B cell (primary cell): Measurements from ENCODE around the gene B9D1. TPM values are rescaled to one million over a fixed set of nuclear protein-coding genes. Genes with fewer than 3 reads are reported as not detected.

Experiments
- ATAC-seq: fragments of 200-7000 bp; cut with Tn5 transposase; one replicate; pipeline ENCODE4 v1.10.0; 2021; ENCODE audit warnings: low read depth, mild to moderate bottlenecking, moderate number of reproducible peaks, moderate library complexity
- CTCF ChIA-PET: fragments of 350-600 bp; sonication (Branson Sonifier 250); formaldehyde crosslinking; loops from one replicate; lab custom pipeline; 2021; ENCODE audit warnings: antibody characterized with exemption, inconsistent platforms; lab: Charles Lee
- POLR2A ChIA-PET: fragments of 350-600 bp; sonication (Branson Sonifier 250); formaldehyde crosslinking; loops from one replicate; lab custom pipeline; 2021; ENCODE audit warnings: antibody characterized with exemption; lab: Charles Lee
- DNase-seq: peaks from one replicate; pipeline ENCODE4 v3.0.0; 2013
- H2AFZ ChIP-seq: 2 replicates; pipeline ENCODE4 v1.6.1; 2012; ENCODE audit warnings: mild to moderate bottlenecking, low read depth, low read length; ENCODE audit not compliant: insufficient read depth, poor library complexity, severe bottlenecking
- H3K27ac ChIP-seq, 2 donors: 1 replicate in 1 of 2; 2 replicates in 1 of 2; pipeline ENCODE4 v1.5.1; 2012 to 2013; ENCODE audit warnings: low read length in 2 of 2, mild to moderate bottlenecking in 2 of 2, moderate library complexity in 1 of 2
- H3K27me3 ChIP-seq, 4 experiments: fragments of 200-600 bp in 1 of 4; sonication (generic) in 1 of 4; replicated peaks in 1 of 4; 1 replicate in 2 of 4; 2 replicates in 2 of 4; pipeline versions ENCODE4 v1.6.1 to v1.7.0; 2013 to 2016; ENCODE audit warnings: low read length in 3 of 4, mild to moderate bottlenecking in 2 of 4, mixed read lengths in 1 of 4, moderate library complexity in 1 of 4; ENCODE audit not compliant: insufficient read depth in 4 of 4, control insufficient read depth in 3 of 4; ENCODE audit errors: control extremely low read depth in 1 of 4
- H3K36me3 ChIP-seq, 2 experiments: replicated peaks in 1 of 2; 1 replicate in 1 of 2; 2 replicates in 1 of 2; pipeline versions ENCODE4 v1.6.1 to v1.7.1; 2013; ENCODE audit warnings: low read length in 1 of 2; ENCODE audit not compliant: insufficient read depth in 2 of 2, control insufficient read depth in 1 of 2; ENCODE audit errors: control extremely low read depth in 1 of 2, extremely low read depth in 1 of 2
- H3K4me1 ChIP-seq, 2 donors: fragments of 200-600 bp in 1 of 2; sonication (generic) in 1 of 2; 1 replicate in 1 of 2; 2 replicates in 1 of 2; pipeline versions ENCODE4 v1.5.1 to v1.6.1; 2013 to 2017; ENCODE audit warnings: low read length in 2 of 2; ENCODE audit not compliant: control insufficient read depth in 2 of 2, insufficient read depth in 2 of 2
- H3K4me2 ChIP-seq: replicated peaks from 2 replicates; pipeline ENCODE3; 2012; ENCODE audit warnings: mild to moderate bottlenecking, low read depth, low read length; ENCODE audit not compliant: poor library complexity, severe bottlenecking
- H3K4me3 ChIP-seq, 5 experiments: fragments of 200-600 bp in 1 of 5; sonication (generic) in 1 of 5; 1 replicate in 3 of 5; 2 replicates in 2 of 5; pipeline versions ENCODE4 v1.5.1 to v1.7.0; 2011 to 2016; ENCODE audit warnings: low read length in 4 of 5, mild to moderate bottlenecking in 4 of 5, low read depth in 2 of 5, control low read depth in 1 of 5, moderate library complexity in 1 of 5; ENCODE audit not compliant: insufficient read depth in 1 of 5; ENCODE audit errors: control extremely low read depth in 1 of 5, extremely low read depth in 1 of 5
- H3K79me2 ChIP-seq: fragments of 200-600 bp; sonication (generic); one replicate; pipeline ENCODE4 v1.6.0; 2016; ENCODE audit warnings: low read length; ENCODE audit not compliant: control insufficient read depth, insufficient read depth
- H3K9ac ChIP-seq: fragments of 200-600 bp; sonication (generic); 2 replicates; pipeline ENCODE4 v1.6.1; 2017; ENCODE audit warnings: mild to moderate bottlenecking, low read length, moderate library complexity
- H3K9me3 ChIP-seq, 3 donors: one replicate each; pipeline versions ENCODE4 v1.6.1 to v1.7.1; 2013; ENCODE audit warnings: low read length in 2 of 3; ENCODE audit not compliant: control insufficient read depth in 2 of 3, insufficient read depth in 1 of 3; ENCODE audit errors: control extremely low read depth in 1 of 3
- H4K20me1 ChIP-seq: 2 replicates; pipeline ENCODE4 v1.6.0; 2012; ENCODE audit warnings: mild to moderate bottlenecking, low read length; ENCODE audit not compliant: insufficient read depth, control insufficient read depth, poor library complexity, severe bottlenecking
- H3K27ac Mint-ChIP-seq: one replicate; pipeline ENCODE4 v1.8.0; 2021; ENCODE audit warnings: mixed read lengths
- H3K27me3 Mint-ChIP-seq: one replicate; pipeline ENCODE4 v1.8.0; 2021; ENCODE audit warnings: mixed read lengths
- H3K4me1 Mint-ChIP-seq: one replicate; pipeline ENCODE4 v1.8.0; 2021; ENCODE audit warnings: mixed read lengths
- H3K4me3 Mint-ChIP-seq: one replicate; pipeline ENCODE4 v1.8.0; 2021; ENCODE audit warnings: mixed read lengths
- H3K9me3 Mint-ChIP-seq: one replicate; pipeline ENCODE4 v1.8.0; 2022; ENCODE audit warnings: mixed read lengths; ENCODE audit not compliant: insufficient read depth
- EZH2 ChIP-seq: IDR thresholded peaks from 2 replicates; pipeline ENCODE4 v1.6.1; 2012; ENCODE audit warnings: borderline replicate concordance, low read depth, mild to moderate bottlenecking, moderate library complexity, low read length; ENCODE audit not compliant: insufficient read depth, poor library complexity, severe bottlenecking
- WGBS: methylation state at CpG from one replicate; pipeline ENCODE4 v1.1.5; 2013; ENCODE audit warnings: missing lambda C conversion rate; ENCODE audit not compliant: insufficient coverage; 5-methylcytosine and 5-hydroxymethylcytosine counted together
- intact Hi-C: fragments of 100-400 bp; cut with micrococcal nuclease; formaldehyde crosslinking; loops from one replicate; pipeline ENCODE4 v1.10.0; 2022
- polyA plus RNA-seq: library from polyadenylated mRNA; depleted of rRNA; stranded (reverse); fragments of >200 nt; gene quantifications from 2 replicates; pipeline ENCODE4 v1.2.3, GENCODE V29; 2012
- total RNA-seq, 2 donors: library from RNA; stranded (reverse); fragments of 120-200 nt in 1 of 2; gene quantifications; 1 replicate in 1 of 2; 2 replicates in 1 of 2; pipeline versions ENCODE4 v1.2.3 to v1.2.4, GENCODE V29; 2013 to 2022
- TF ChIP-seq, protein P1 (sequence below): fragments of 200-600 bp; IDR thresholded peaks from one replicate; pipeline ENCODE4 v1.8.0; 2022; ENCODE audit warnings: antibody characterized with exemption, mild to moderate bottlenecking

B9D1 gene
- total and polyA plus RNA-seq, 2 donors (not counting 1 experiment from before 2014, with no cell fraction given): 2.5 to 6.9 TPM

DNA sequence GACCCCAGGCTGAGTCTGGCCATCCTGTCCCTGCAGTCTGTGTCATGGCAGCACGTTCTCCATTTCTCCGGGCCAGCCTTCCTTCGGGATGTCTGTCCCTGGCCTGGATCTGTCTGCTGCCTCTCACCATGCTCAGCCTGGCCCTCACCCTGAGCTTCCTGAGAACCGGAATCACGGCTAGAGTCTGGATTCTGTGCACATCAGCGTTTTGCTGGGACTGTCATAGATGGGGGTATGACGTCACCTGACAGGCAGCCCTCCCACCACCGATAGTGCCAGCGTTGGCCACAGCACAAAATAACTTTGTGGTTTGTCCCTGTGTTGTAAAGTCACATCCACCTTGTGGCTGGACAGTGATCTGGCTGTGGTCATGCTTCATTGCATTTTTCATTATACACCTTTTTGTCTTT lies 59.2 kb downstream of the B9D1 start:
- Mint-ChIP-seq H3K4me1 (peaks cover 60% of the 10 kb centered on the region), H3K27me3 (no peaks in the 10 kb centered on the region), H3K9me3 (no peaks in the 10 kb centered on the region), H3K27ac (peak overlapping the region; percentile 75), H3K4me3 (peak overlapping the region; percentile 67)
- Histone ChIP-seq H2AFZ (no peak overlapping the region), H3K36me3 (no peaks in the 10 kb centered on the region), H3K27me3 (peaks cover 0 to 10% (median 0%) of the 10 kb centered on the region in 4 experiments), H3K9ac (no peak overlapping the region), H3K4me1 (peaks cover 63 to 67% of the 10 kb centered on the region in 2 donors), H3K4me3 (no peak overlapping the region), H3K27ac (no peak overlapping the region), H3K9me3 (peaks cover 0 to 3% (median 0%) of the 10 kb centered on the region in 3 donors), H3K79me2 (peaks cover 2% of the 10 kb centered on the region), H4K20me1 (peaks cover 24% of the 10 kb centered on the region), H3K4me2 (peak overlapping the region; percentile 52)
- CTCF ChIA-PET: interaction anchor here (1.3 kb wide), 1 partner anchor 18 kb away, joined by 3 read pairs; no protein-coding TSS in a partner anchor
- WGBS: 93% methylated on average over 6 of the region's 9 CpGs
- POLR2A ChIA-PET: interaction anchor here (0.6 kb wide), 1 partner anchor 10 kb away, joined by 6 read pairs; no protein-coding TSS in a partner anchor
- ATAC-seq (no peak), DNase-seq (no peak)
- TF ChIP-seq, protein P1, sequence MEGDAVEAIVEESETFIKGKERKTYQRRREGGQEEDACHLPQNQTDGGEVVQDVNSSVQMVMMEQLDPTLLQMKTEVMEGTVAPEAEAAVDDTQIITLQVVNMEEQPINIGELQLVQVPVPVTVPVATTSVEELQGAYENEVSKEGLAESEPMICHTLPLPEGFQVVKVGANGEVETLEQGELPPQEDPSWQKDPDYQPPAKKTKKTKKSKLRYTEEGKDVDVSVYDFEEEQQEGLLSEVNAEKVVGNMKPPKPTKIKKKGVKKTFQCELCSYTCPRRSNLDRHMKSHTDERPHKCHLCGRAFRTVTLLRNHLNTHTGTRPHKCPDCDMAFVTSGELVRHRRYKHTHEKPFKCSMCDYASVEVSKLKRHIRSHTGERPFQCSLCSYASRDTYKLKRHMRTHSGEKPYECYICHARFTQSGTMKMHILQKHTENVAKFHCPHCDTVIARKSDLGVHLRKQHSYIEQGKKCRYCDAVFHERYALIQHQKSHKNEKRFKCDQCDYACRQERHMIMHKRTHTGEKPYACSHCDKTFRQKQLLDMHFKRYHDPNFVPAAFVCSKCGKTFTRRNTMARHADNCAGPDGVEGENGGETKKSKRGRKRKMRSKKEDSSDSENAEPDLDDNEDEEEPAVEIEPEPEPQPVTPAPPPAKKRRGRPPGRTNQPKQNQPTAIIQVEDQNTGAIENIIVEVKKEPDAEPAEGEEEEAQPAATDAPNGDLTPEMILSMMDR: no peak
- TF ChIP-seq EZH2: no peak
- intact Hi-C loops: no loop called here

- TF ChIP-seq, protein P1: no peak
- no peak for TF ChIP-seq EZH2
- Mint-ChIP-seq H3K27me3 (no peaks in the 10 kb centered on the region), H3K9me3 (no peaks in the 10 kb centered on the region), H3K27ac (peak overlapping the region; percentile 75), H3K4me3 (peak overlapping the region; percentile 67), H3K4me1 (peaks cover 56% of the 10 kb centered on the region)
- ChIA-PET POLR2A (interaction anchor here (0.6 kb wide), 1 partner anchor 10 kb away, joined by 6 read pairs; no protein-coding TSS in a partner anchor), CTCF (interaction anchor here (1.3 to 2.5 kb wide), 2 partner anchors 19 to 35 kb away, joined by 3 to 14 read pairs; no protein-coding TSS in a partner anchor)
- DNase-seq (peak; percentile 80), ATAC-seq (peak; percentile 22)
- Histone ChIP-seq H2AFZ (no peak overlapping the region), H3K4me2 (peak overlapping the region; percentile 52), H3K27ac (no peak overlapping the region), H3K79me2 (no peaks in the 10 kb centered on the region), H4K20me1 (peaks cover 22% of the 10 kb centered on the region), H3K36me3 (no peaks in the 10 kb centered on the region), H3K4me1 (peaks cover 58 to 62% of the 10 kb centered on the region in 2 donors), H3K9me3 (peaks cover 0 to 3% (median 0%) of the 10 kb centered on the region in 3 donors), H3K4me3 (no peak overlapping the region), H3K27me3 (peaks cover 0 to 10% (median 0%) of the 10 kb centered on the region in 4 experiments), H3K9ac (no peak overlapping the region)
- 4% methylated on average over 6 of the region's 9 CpGs for WGBS
- intact Hi-C loops: no loop called here
Measured at GRCh38 chr17:19302791-19303331, 59.7 kb downstream of the B9D1 start.
